Endothelial cell of umbilical vein (primary cell): ENCODE results near the gene TAPBP. TPM values are rescaled to one million over a fixed set of nuclear protein-coding genes. Genes with fewer than 3 reads are reported as not detected.
A peak's percentile ranks its signal among the peaks of the same experiment; 100 is the strongest.

Experiments
- BruUV-seq: library from RNA; stranded (reverse); fragments of 400-500 nt; replicated peaks from 2 replicates; lab custom pipeline; 2021; lab: Mats Ljungman, UMichigan
- CTCF ChIA-PET: fragments of 300-600, 350-600 bp; sonication (Branson Sonifier 250); formaldehyde crosslinking; loops from one replicate; lab custom pipeline; 2021; ENCODE audit warnings: antibody characterized with exemption, inconsistent platforms; lab: Charles Lee
- POLR2A ChIA-PET: fragments of 300-600, 350-600 bp; sonication (Branson Sonifier 250); formaldehyde crosslinking; loops from one replicate; lab custom pipeline; 2021; ENCODE audit warnings: antibody characterized with exemption, inconsistent platforms; lab: Charles Lee
- DNase-seq: peaks from one replicate; pipeline ENCODE4 v3.0.0-alpha.2; 2011; ENCODE audit warnings: low read depth, low spot score
- FAIRE-seq: peaks from 2 replicates; lab custom pipeline; 2011; peaks lifted over from hg19 to GRCh38; lab: Jason Lieb, UNC
- H2AFZ ChIP-seq: 2 replicates; pipeline ENCODE4 v1.6.0; 2012; ENCODE audit warnings: low read depth, low read length, control low read depth, inconsistent platforms
- H3K27ac ChIP-seq: 2 replicates; pipeline ENCODE4 v1.5.1; 2011; ENCODE audit warnings: low read depth, mild to moderate bottlenecking, control low read depth, low read length, moderate library complexity; ENCODE audit not compliant: insufficient read depth
- H3K27me3 ChIP-seq, 2 experiments: 2 replicates each; pipeline versions ENCODE4 v1.6.0 to v1.6.1; 2011; ENCODE audit warnings: low read length in 2 of 2, mixed read lengths in 1 of 2; ENCODE audit not compliant: control insufficient read depth in 2 of 2, insufficient read depth in 2 of 2
- H3K36me3 ChIP-seq, 2 experiments: 2 replicates in 1 of 2; 3 replicates in 1 of 2; pipeline ENCODE4 v1.5.1; 2011; ENCODE audit warnings: low read length in 2 of 2, mild to moderate bottlenecking in 1 of 2, moderate library complexity in 1 of 2; ENCODE audit not compliant: control insufficient read depth in 2 of 2, insufficient read depth in 2 of 2; ENCODE audit errors: extremely low read depth in 1 of 2
- H3K4me1 ChIP-seq: 3 replicates; pipeline ENCODE4 v1.5.1; 2011; ENCODE audit warnings: mild to moderate bottlenecking, low read length; ENCODE audit not compliant: control insufficient read depth, insufficient read depth; ENCODE audit errors: extremely low read depth
- H3K4me2 ChIP-seq: 2 replicates; pipeline ENCODE4 v1.6.1; 2011; ENCODE audit warnings: low read length, control low read depth, mixed read lengths; ENCODE audit not compliant: insufficient read depth
- H3K4me3 ChIP-seq, 3 experiments: fragments of 200-600 bp in 1 of 3; sonication (generic), shearing (Covaris generic) in 1 of 3; replicated peaks in 1 of 3; 2 replicates each; pipeline ENCODE4 v1.5.1; 2011 to 2016; ENCODE audit warnings: control low read depth in 3 of 3, low read length in 3 of 3, mild to moderate bottlenecking in 2 of 3, inconsistent platforms in 1 of 3, low read depth in 1 of 3, moderate library complexity in 1 of 3; ENCODE audit not compliant: insufficient read depth in 1 of 3
- H3K79me2 ChIP-seq: 2 replicates; pipeline ENCODE4 v1.6.0; 2012; ENCODE audit warnings: low read length, inconsistent platforms; ENCODE audit not compliant: control insufficient read depth, insufficient read depth
- H3K9ac ChIP-seq: replicated peaks from 2 replicates; pipeline ENCODE3; 2011; ENCODE audit warnings: low read length, control low read depth; ENCODE audit not compliant: insufficient read depth; ENCODE audit errors: extremely low read depth
- H3K9me1 ChIP-seq: replicated peaks from 3 replicates; pipeline ENCODE4 v1.6.0; 2011; ENCODE audit warnings: mild to moderate bottlenecking, low read length; ENCODE audit not compliant: control insufficient read depth, insufficient read depth; ENCODE audit errors: extremely low read depth
- H3K9me3 ChIP-seq: replicated peaks from 2 replicates; pipeline ENCODE4 v1.5.1; 2012; ENCODE audit warnings: low read length, inconsistent platforms; ENCODE audit not compliant: control insufficient read depth, insufficient read depth
- H4K20me1 ChIP-seq: replicated peaks from 2 replicates; pipeline ENCODE3; 2011; ENCODE audit warnings: mild to moderate bottlenecking, low read length; ENCODE audit not compliant: control insufficient read depth, insufficient read depth; ENCODE audit errors: extremely low read depth
- EZH2 ChIP-seq: IDR thresholded peaks from 2 replicates; pipeline ENCODE4 v1.6.1; 2012; ENCODE audit warnings: borderline replicate concordance, low read depth, mild to moderate bottlenecking, moderate library complexity, low read length, inconsistent platforms; ENCODE audit not compliant: severe bottlenecking
- GATA2 ChIP-seq: IDR thresholded peaks from 2 replicates; pipeline ENCODE4 v1.7.0; 2011; ENCODE audit warnings: low read depth, mild to moderate bottlenecking, moderate library complexity, mixed read lengths, low read length; ENCODE audit not compliant: insufficient read length, insufficient read depth
- MYC ChIP-seq: IDR thresholded peaks from one replicate; pipeline ENCODE4 v1.6.1; 2011; ENCODE audit warnings: mild to moderate bottlenecking, low read depth, low read length
- POLR2A ChIP-seq: IDR thresholded peaks from 2 replicates; pipeline ENCODE4 v1.6.1; 2012; ENCODE audit warnings: low read depth, mild to moderate bottlenecking, control low read depth, low read length
- POLR2AphosphoS5 ChIP-seq: IDR thresholded peaks from 2 replicates; pipeline ENCODE4 v1.6.1; 2012; ENCODE audit warnings: low read depth, mild to moderate bottlenecking, control low read depth, low read length, moderate library complexity; ENCODE audit not compliant: insufficient read depth
- dilution Hi-C: fragments of 300-500 bp; cut with MboI; formaldehyde crosslinking; loops from one replicate; pipeline ENCODE4 v1.15.0; 2019; ENCODE audit warnings: low sequenced_read_pairs; ENCODE audit not compliant: extremely low pct_ligation_motif_present
- intact Hi-C: fragments of 100-400 bp; cut with micrococcal nuclease; formaldehyde crosslinking; loops from one replicate; pipeline ENCODE4 v1.10.0; 2022
- polyA plus RNA-seq, 4 experiments: library from polyadenylated mRNA; depleted of rRNA in 3 of 4; stranded (reverse) in 3 of 4; unstranded in 1 of 4; fragments of >200 nt; gene quantifications; 2 replicates each; pipeline versions ENCODE4 v1.2.1 to v1.2.3, GENCODE V29; 2011 to 2012; ENCODE audit warnings: missing spikeins in 1 of 4
- total RNA-seq: library from RNA; stranded (reverse); gene quantifications from 2 replicates; pipeline ENCODE4 v1.2.3, GENCODE V29; 2021
- TF ChIP-seq, protein P1 (sequence below), 2 donors: IDR thresholded peaks; 1 replicate in 1 of 2; 2 replicates in 1 of 2; pipeline ENCODE4 v1.5.1; 2011; ENCODE audit warnings: low read length in 2 of 2, mild to moderate bottlenecking in 2 of 2, moderate library complexity in 2 of 2, control low read depth in 1 of 2, inconsistent platforms in 1 of 2, low read depth in 1 of 2; ENCODE audit not compliant: insufficient read depth in 1 of 2; ENCODE audit errors: extremely low read depth in 1 of 2
- TF ChIP-seq, protein P2 (sequence below): IDR thresholded peaks from 2 replicates; pipeline ENCODE4 v1.6.1; 2011; ENCODE audit not compliant: insufficient read depth, insufficient read length

TAPBP gene
- total and polyA plus RNA-seq, 2 donors (not counting 3 experiments of a cell fraction or from before 2014, with no cell fraction given): 69.6 to 98.0 TPM

DNA sequence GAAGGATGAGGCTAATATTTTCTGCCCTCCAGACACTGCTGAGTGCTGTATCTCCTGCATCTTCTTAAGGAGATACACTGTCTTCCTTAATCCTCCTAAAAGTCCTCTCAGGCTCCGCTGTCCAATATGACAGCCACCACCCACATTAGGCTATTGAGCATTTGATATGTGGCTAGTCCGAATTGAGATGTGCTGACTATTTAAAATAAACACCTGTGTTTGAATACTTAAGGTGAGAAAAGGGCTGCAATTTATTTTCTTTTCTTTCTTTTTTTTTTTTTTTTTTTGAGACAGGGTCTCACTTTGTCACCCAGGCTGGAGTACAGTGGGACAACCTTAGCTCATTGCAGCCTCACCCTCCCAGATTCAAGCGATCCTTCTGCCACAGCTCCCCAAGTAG lies 12.0 kb downstream of the TAPBP start:
- Histone ChIP-seq H3K79me2 (peaks cover 16% of the 10 kb centered on the region), H4K20me1 (no peaks in the 10 kb centered on the region), H3K4me1 (peaks cover 13% of the 10 kb centered on the region), H3K9ac (no peak overlapping the region), H3K9me3 (no peaks in the 10 kb centered on the region), H3K4me3 (no peak overlapping the region), H3K4me2 (no peak overlapping the region), H3K27me3 (no peaks in the 10 kb centered on the region), H3K9me1 (no peaks in the 10 kb centered on the region), H3K27ac (no peak overlapping the region), H3K36me3 (peaks cover 8 to 19% of the 10 kb centered on the region in 2 experiments), H2AFZ (no peak overlapping the region)
- no peak for TF ChIP-seq EZH2
- TF ChIP-seq, protein P1, sequence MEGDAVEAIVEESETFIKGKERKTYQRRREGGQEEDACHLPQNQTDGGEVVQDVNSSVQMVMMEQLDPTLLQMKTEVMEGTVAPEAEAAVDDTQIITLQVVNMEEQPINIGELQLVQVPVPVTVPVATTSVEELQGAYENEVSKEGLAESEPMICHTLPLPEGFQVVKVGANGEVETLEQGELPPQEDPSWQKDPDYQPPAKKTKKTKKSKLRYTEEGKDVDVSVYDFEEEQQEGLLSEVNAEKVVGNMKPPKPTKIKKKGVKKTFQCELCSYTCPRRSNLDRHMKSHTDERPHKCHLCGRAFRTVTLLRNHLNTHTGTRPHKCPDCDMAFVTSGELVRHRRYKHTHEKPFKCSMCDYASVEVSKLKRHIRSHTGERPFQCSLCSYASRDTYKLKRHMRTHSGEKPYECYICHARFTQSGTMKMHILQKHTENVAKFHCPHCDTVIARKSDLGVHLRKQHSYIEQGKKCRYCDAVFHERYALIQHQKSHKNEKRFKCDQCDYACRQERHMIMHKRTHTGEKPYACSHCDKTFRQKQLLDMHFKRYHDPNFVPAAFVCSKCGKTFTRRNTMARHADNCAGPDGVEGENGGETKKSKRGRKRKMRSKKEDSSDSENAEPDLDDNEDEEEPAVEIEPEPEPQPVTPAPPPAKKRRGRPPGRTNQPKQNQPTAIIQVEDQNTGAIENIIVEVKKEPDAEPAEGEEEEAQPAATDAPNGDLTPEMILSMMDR (IDR thresholded peaks at IDR 0.05; ENCODE audit: extremely low read depth in 1 of 2, insufficient read depth in 1 of 2, low read depth in 1 of 2, low read length in 2 of 2): no peak
- TF ChIP-seq POLR2AphosphoS5: no peak
- TF ChIP-seq POLR2A: no peak
- TF ChIP-seq, protein P2, sequence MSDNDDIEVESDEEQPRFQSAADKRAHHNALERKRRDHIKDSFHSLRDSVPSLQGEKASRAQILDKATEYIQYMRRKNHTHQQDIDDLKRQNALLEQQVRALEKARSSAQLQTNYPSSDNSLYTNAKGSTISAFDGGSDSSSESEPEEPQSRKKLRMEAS: no peak
- TF ChIP-seq MYC: no peak
- no peak for TF ChIP-seq GATA2
- DNase-seq (no peak), FAIRE-seq (peak; percentile 52)
- intact Hi-C loops: no loop called here
- CTCF ChIA-PET: interaction anchor here (0.7 to 2.5 kb wide), 4 partner anchors 11 to 245 kb away, joined by 3 to 11 read pairs (median 4); partner anchors contain the start of gene TAPBP
- BruUV-seq: no TSS peak
- POLR2A ChIA-PET: no interaction called here
- dilution Hi-C loops: no loop called here
